Osteoblast (primary cell): Measurements from ENCODE around the gene COL4A1. TPM values are rescaled to one million over a fixed set of nuclear protein-coding genes. Genes with fewer than 3 reads are reported as not detected.

ENCODE experiments used
- DNase-seq: peaks from one replicate; pipeline ENCODE4 v3.0.0; 2011; ENCODE audit warnings: low spot score, mixed read lengths; ENCODE audit not compliant: insufficient read length; ENCODE audit errors: missing footprints
- H2AFZ ChIP-seq: 2 replicates; pipeline ENCODE4 v1.6.0; 2011; ENCODE audit warnings: mild to moderate bottlenecking, low read length
- H3K27ac ChIP-seq: 2 replicates; pipeline ENCODE4 v1.5.1; 2011; ENCODE audit warnings: mild to moderate bottlenecking, low read depth, low read length, moderate library complexity
- H3K27me3 ChIP-seq: 2 replicates; pipeline ENCODE4 v1.6.0; 2012; ENCODE audit warnings: mild to moderate bottlenecking, control low read depth, inconsistent platforms, low read length, moderate library complexity; ENCODE audit not compliant: insufficient read depth
- H3K36me3 ChIP-seq: 2 replicates; pipeline ENCODE4 v1.5.1; 2011; ENCODE audit warnings: mild to moderate bottlenecking, low read length, control low read depth, moderate library complexity; ENCODE audit not compliant: insufficient read depth
- H3K4me1 ChIP-seq: 2 replicates; pipeline ENCODE4 v1.5.1; 2011; ENCODE audit warnings: mild to moderate bottlenecking, low read length, control low read depth, moderate library complexity; ENCODE audit not compliant: insufficient read depth
- H3K4me2 ChIP-seq: 2 replicates; pipeline ENCODE4 v1.6.0; 2011; ENCODE audit warnings: mild to moderate bottlenecking, low read length; ENCODE audit not compliant: insufficient read depth
- H3K4me3 ChIP-seq: fragments of 200-600 bp; sonication (generic); 3 replicates; pipeline ENCODE4 v1.5.1; 2012; ENCODE audit warnings: mild to moderate bottlenecking, low read length, inconsistent platforms; ENCODE audit not compliant: insufficient read depth
- H3K79me2 ChIP-seq: 2 replicates; pipeline ENCODE4 v1.6.0; 2012; ENCODE audit warnings: mild to moderate bottlenecking, low read length, control low read depth, inconsistent platforms; ENCODE audit not compliant: insufficient read depth
- H3K9me3 ChIP-seq: 2 replicates; pipeline ENCODE4 v1.5.1; 2011; ENCODE audit warnings: low read depth, low read length, control low read depth
- H4K20me1 ChIP-seq: 2 replicates; pipeline ENCODE4 v1.6.0; 2012; ENCODE audit warnings: mild to moderate bottlenecking, low read length, control low read depth; ENCODE audit not compliant: insufficient read depth
- total RNA-seq: library from RNA; depleted of rRNA; stranded (reverse); fragments of >200 nt; gene quantifications from 2 replicates; pipeline ENCODE4 v1.2.3, GENCODE V29; 2012
- TF ChIP-seq, protein P1 (sequence below): IDR thresholded peaks from 2 replicates; pipeline ENCODE4 v1.5.1; 2011; ENCODE audit warnings: mild to moderate bottlenecking, low read depth, low read length, moderate library complexity; ENCODE audit errors: extremely low read depth

COL4A1 gene
- total RNA-seq, 1 donor: 412 TPM

DNA sequence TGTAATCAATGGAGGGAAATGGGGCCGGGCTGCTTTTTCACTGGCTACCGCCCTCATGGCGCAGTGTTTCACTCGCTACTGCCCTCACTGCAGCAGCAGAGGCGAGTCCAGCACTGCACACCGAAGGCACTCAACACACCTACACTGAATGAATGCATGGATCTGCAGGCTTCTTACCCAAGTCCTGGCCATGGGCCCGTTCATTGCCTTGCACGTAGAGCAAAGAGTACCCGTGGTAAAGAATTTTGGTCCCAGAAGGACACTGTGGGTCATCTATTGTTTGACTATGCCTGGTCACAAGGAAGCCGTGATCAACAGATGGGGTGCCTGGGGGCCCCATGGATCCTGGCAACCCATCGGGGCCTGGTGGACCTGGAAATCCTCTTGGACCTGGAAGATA is 144.9 kb downstream of the COL4A1 start:
- Histone ChIP-seq H4K20me1 (no peaks in the 10 kb centered on the region), H3K4me3 (no peak overlapping the region), H3K27me3 (no peaks in the 10 kb centered on the region), H3K79me2 (no peaks in the 10 kb centered on the region), H3K36me3 (peaks cover 86% of the 10 kb centered on the region), H3K27ac (no peak overlapping the region), H2AFZ (no peak overlapping the region), H3K4me2 (no peak overlapping the region), H3K4me1 (no peaks in the 10 kb centered on the region), H3K9me3 (no peaks in the 10 kb centered on the region)
- DNase-seq: peak; percentile 57
- TF ChIP-seq, protein P1, sequence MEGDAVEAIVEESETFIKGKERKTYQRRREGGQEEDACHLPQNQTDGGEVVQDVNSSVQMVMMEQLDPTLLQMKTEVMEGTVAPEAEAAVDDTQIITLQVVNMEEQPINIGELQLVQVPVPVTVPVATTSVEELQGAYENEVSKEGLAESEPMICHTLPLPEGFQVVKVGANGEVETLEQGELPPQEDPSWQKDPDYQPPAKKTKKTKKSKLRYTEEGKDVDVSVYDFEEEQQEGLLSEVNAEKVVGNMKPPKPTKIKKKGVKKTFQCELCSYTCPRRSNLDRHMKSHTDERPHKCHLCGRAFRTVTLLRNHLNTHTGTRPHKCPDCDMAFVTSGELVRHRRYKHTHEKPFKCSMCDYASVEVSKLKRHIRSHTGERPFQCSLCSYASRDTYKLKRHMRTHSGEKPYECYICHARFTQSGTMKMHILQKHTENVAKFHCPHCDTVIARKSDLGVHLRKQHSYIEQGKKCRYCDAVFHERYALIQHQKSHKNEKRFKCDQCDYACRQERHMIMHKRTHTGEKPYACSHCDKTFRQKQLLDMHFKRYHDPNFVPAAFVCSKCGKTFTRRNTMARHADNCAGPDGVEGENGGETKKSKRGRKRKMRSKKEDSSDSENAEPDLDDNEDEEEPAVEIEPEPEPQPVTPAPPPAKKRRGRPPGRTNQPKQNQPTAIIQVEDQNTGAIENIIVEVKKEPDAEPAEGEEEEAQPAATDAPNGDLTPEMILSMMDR: no peak

DNA sequence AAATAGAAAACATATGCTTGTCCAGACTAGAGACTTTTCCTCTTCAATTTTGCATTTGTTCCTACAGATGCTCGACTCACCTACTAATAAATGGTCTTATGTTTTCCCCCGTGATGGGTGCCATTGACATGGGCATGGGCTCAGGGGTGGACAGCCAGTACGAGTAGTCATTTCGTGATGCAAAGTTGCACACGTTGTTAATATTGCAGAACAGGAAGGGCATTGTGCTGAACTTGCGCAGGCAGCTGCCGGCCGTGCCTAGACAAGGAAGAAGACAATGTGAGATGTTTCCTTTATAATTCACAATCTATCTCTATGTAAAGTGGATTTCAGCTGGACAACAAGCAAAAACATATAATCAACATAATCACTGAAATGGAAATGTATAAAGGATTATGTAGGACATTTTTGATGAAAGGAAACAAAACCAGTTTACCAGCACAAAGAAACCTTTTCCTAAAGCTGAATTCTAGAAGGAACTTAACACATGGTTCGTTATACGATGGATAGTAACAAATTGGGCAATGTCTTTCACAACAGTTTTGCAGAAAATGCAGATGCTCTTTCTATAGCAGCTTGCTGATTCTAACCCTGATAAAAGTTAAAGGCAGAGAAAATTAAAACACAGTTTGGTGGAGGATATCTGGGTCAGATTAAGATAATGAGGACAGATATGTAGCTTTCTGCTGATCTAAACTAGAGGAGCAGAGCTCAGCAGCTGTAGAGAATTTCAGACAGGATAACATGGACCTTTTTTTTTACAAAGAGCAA is 145.7 kb downstream of the COL4A1 start:
- no peak overlapping the region for H3K27ac ChIP-seq
- H4K20me1 ChIP-seq: no peaks in the 10 kb centered on the region
- peak; percentile 42 for DNase-seq
- no peaks in the 10 kb centered on the region for H3K79me2 ChIP-seq
- no peaks in the 10 kb centered on the region for H3K27me3 ChIP-seq
- no peaks in the 10 kb centered on the region for H3K4me1 ChIP-seq
- TF ChIP-seq, protein P1: no peak
- H3K4me3 ChIP-seq: no peak overlapping the region
- H3K9me3 ChIP-seq: no peaks in the 10 kb centered on the region
- no peak overlapping the region for H2AFZ ChIP-seq
- H3K36me3 ChIP-seq: peaks cover 86% of the 10 kb centered on the region
- no peak overlapping the region for H3K4me2 ChIP-seq

DNA sequence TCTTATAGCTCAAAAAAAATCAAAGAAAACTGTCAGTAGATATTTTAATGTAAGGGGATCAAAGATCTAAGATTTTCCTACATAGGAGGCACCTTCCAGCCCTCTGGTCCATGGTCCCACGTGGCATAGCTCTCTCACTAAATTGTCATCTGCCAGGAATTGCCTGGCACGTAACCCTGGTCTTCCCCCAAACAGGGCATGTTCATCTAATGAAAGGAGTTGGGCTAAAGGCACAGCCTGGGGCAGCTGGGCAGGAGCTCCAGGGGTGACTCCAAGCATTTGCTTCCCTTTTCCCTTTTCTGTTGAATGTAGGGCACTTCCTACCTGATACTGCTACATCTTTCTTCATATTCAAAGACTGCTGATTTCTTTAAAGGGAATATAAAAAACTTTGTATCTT is 148.7 kb downstream of the COL4A1 start:
- peaks cover 88% of the 10 kb centered on the region for H3K36me3 ChIP-seq
- peak; percentile 35 for DNase-seq
- H3K27ac ChIP-seq: no peak overlapping the region
- no peaks in the 10 kb centered on the region for H4K20me1 ChIP-seq
- H3K9me3 ChIP-seq: no peaks in the 10 kb centered on the region
- H3K79me2 ChIP-seq: no peaks in the 10 kb centered on the region
- no peaks in the 10 kb centered on the region for H3K27me3 ChIP-seq
- no peak overlapping the region for H3K4me3 ChIP-seq
- H2AFZ ChIP-seq: no peak overlapping the region
- TF ChIP-seq, protein P1: no peak
- H3K4me2 ChIP-seq: no peak overlapping the region
- no peaks in the 10 kb centered on the region for H3K4me1 ChIP-seq

GRCh38 chr13:110157718-110158117 is 149.2 kb downstream of the COL4A1 start:
- TF ChIP-seq, protein P1: no peak
- Histone ChIP-seq H3K4me1 (no peaks in the 10 kb centered on the region), H3K27ac (no peak overlapping the region), H3K27me3 (no peaks in the 10 kb centered on the region), H3K4me3 (no peak overlapping the region), H3K4me2 (no peak overlapping the region), H3K9me3 (no peaks in the 10 kb centered on the region), H3K36me3 (peaks cover 88% of the 10 kb centered on the region), H2AFZ (no peak overlapping the region), H3K79me2 (no peaks in the 10 kb centered on the region), H4K20me1 (no peaks in the 10 kb centered on the region)
- DNase-seq: peak; percentile 41
